H9 (cell line): ENCODE data around the gene RIPK4. TPM values are rescaled to one million over a fixed set of nuclear protein-coding genes. Genes with fewer than 3 reads are reported as not detected.

Experiments used
- DNase-seq: peaks from one replicate; pipeline ENCODE4 v3.0.0-alpha.2; 2017
- H2AFZ ChIP-seq: one replicate; pipeline ENCODE4 v1.6.1; 2013; ENCODE audit warnings: mild to moderate bottlenecking, low read length, control low read depth, moderate library complexity
- H2AK5ac ChIP-seq: 2 replicates; pipeline ENCODE4 v1.6.1; 2013; ENCODE audit warnings: low read length, control low read depth, mixed read lengths; ENCODE audit not compliant: insufficient read length
- H2BK120ac ChIP-seq: one replicate; pipeline ENCODE4 v1.6.1; 2013; ENCODE audit warnings: low read depth, mild to moderate bottlenecking, low read length, control low read depth, inconsistent platforms; ENCODE audit not compliant: poor library complexity, severe bottlenecking
- H2BK12ac ChIP-seq: 2 replicates; pipeline ENCODE4 v1.6.1; 2013; ENCODE audit warnings: low read length, control low read depth, mixed read lengths, low read depth; ENCODE audit not compliant: insufficient read length
- H2BK15ac ChIP-seq: 2 replicates; pipeline ENCODE4 v1.6.1; 2013; ENCODE audit warnings: low read depth, low read length, control low read depth
- H2BK20ac ChIP-seq: one replicate; pipeline ENCODE4 v1.6.1; 2013; ENCODE audit warnings: low read depth, mild to moderate bottlenecking, low read length, control low read depth, inconsistent platforms; ENCODE audit not compliant: poor library complexity, severe bottlenecking
- H2BK5ac ChIP-seq: 2 replicates; pipeline ENCODE4 v1.6.1; 2013; ENCODE audit warnings: low read length, control low read depth, mixed read lengths; ENCODE audit not compliant: insufficient read length
- H3K14ac ChIP-seq: 2 replicates; pipeline ENCODE4 v1.6.1; 2013; ENCODE audit warnings: low read length, control low read depth; ENCODE audit not compliant: insufficient read depth
- H3K18ac ChIP-seq: 2 replicates; pipeline ENCODE4 v1.6.1; 2013; ENCODE audit warnings: low read depth, mild to moderate bottlenecking, mixed read lengths, low read length, control low read depth; ENCODE audit not compliant: insufficient read length
- H3K23ac ChIP-seq: 2 replicates; pipeline ENCODE4 v1.6.1; 2013; ENCODE audit warnings: low read length, control low read depth, mixed read lengths, low read depth; ENCODE audit not compliant: insufficient read length
- H3K23me2 ChIP-seq: 2 replicates; pipeline ENCODE4 v1.6.1; 2013; ENCODE audit warnings: low read depth, mild to moderate bottlenecking, mixed read lengths, low read length, control low read depth; ENCODE audit not compliant: insufficient read length, poor library complexity, severe bottlenecking
- H3K27ac ChIP-seq: 2 replicates; pipeline ENCODE4 v1.5.1; 2013; ENCODE audit warnings: low read length, control low read depth, mixed read lengths, low read depth; ENCODE audit not compliant: insufficient read length
- H3K27me3 ChIP-seq: 2 replicates; pipeline ENCODE4 v1.6.1; 2013; ENCODE audit warnings: low read length, control low read depth, inconsistent platforms; ENCODE audit not compliant: insufficient read depth
- H3K4ac ChIP-seq: 2 replicates; pipeline ENCODE4 v1.6.1; 2013; ENCODE audit warnings: low read depth, mild to moderate bottlenecking, control low read depth, inconsistent platforms, low read length, moderate library complexity
- H3K4me1 ChIP-seq: 2 replicates; pipeline ENCODE4 v1.6.1; 2013; ENCODE audit warnings: low read length, control low read depth, inconsistent platforms; ENCODE audit not compliant: insufficient read depth
- H3K4me2 ChIP-seq: 2 replicates; pipeline ENCODE4 v1.6.1; 2013; ENCODE audit warnings: low read length, control low read depth, mixed read lengths; ENCODE audit not compliant: insufficient read length, insufficient read depth
- H3K56ac ChIP-seq: 2 replicates; pipeline ENCODE4 v1.6.1; 2013; ENCODE audit warnings: low read depth, mild to moderate bottlenecking, mixed read lengths, low read length, control low read depth; ENCODE audit not compliant: insufficient read length
- H3K79me1 ChIP-seq: 2 replicates; pipeline ENCODE4 v1.6.1; 2013; ENCODE audit warnings: low read depth, mild to moderate bottlenecking, moderate library complexity, low read length, control low read depth, inconsistent platforms; ENCODE audit not compliant: insufficient read depth, poor library complexity, severe bottlenecking
- H3K79me2 ChIP-seq: 2 replicates; pipeline ENCODE4 v1.6.1; 2013; ENCODE audit warnings: low read length, control low read depth, inconsistent platforms; ENCODE audit not compliant: insufficient read depth
- H3K9ac ChIP-seq: 2 replicates; pipeline ENCODE4 v1.6.1; 2013; ENCODE audit warnings: low read length, control low read depth, mixed read lengths; ENCODE audit not compliant: insufficient read length; ENCODE audit errors: extremely low read depth
- H3K9me3 ChIP-seq: one replicate; pipeline ENCODE4 v1.6.1; 2013; ENCODE audit warnings: low read depth, low read length, inconsistent platforms; ENCODE audit not compliant: control insufficient read depth
- H3T11ph ChIP-seq: one replicate; pipeline ENCODE4 v1.6.1; 2013; ENCODE audit warnings: mild to moderate bottlenecking, low read length, control low read depth, inconsistent platforms
- H4K20me1 ChIP-seq: one replicate; pipeline ENCODE4 v1.6.1; 2013; ENCODE audit not compliant: control insufficient read depth, insufficient read length, insufficient read depth
- H4K5ac ChIP-seq: 2 replicates; pipeline ENCODE4 v1.6.1; 2013; ENCODE audit warnings: low read depth, mild to moderate bottlenecking, mixed read lengths, low read length, control low read depth; ENCODE audit not compliant: insufficient read length
- H4K8ac ChIP-seq: replicated peaks from 2 replicates; pipeline ENCODE4 v1.6.1; 2013; ENCODE audit warnings: low read length, control low read depth, mixed read lengths, low read depth; ENCODE audit not compliant: insufficient read length
- H4K91ac ChIP-seq: 2 replicates; pipeline ENCODE4 v1.6.1; 2013; ENCODE audit warnings: low read depth, mild to moderate bottlenecking, moderate library complexity, mixed read lengths, low read length, control low read depth; ENCODE audit not compliant: insufficient read length
- H3K27ac Mint-ChIP-seq, 3 experiments: 2 replicates in 2 of 3; 3 replicates in 1 of 3; pipeline ENCODE4 v1.8.0; 2020 to 2021; ENCODE audit warnings: mixed read lengths in 3 of 3, mild to moderate bottlenecking in 1 of 3, moderate library complexity in 1 of 3
- H3K27me3 Mint-ChIP-seq: 2 replicates; pipeline ENCODE4 v1.8.0; 2021; ENCODE audit warnings: low read depth, mild to moderate bottlenecking, moderate library complexity, mixed read lengths
- H3K36me3 Mint-ChIP-seq, 3 experiments: 2 replicates in 2 of 3; 3 replicates in 1 of 3; pipeline ENCODE4 v1.8.0; 2020 to 2021; ENCODE audit warnings: low read depth in 3 of 3, mixed read lengths in 3 of 3; ENCODE audit not compliant: insufficient read depth in 1 of 3
- H3K4me1 Mint-ChIP-seq, 2 experiments: 2 replicates each; pipeline ENCODE4 v1.8.0; 2020; ENCODE audit warnings: mixed read lengths in 2 of 2
- H3K4me3 Mint-ChIP-seq, 2 experiments: 2 replicates in 1 of 2; 3 replicates in 1 of 2; pipeline ENCODE4 v1.8.0; 2020 to 2021; ENCODE audit warnings: mild to moderate bottlenecking in 2 of 2, mixed read lengths in 2 of 2, moderate library complexity in 1 of 2
- H3K9me3 Mint-ChIP-seq, 2 experiments: 2 replicates in 1 of 2; 3 replicates in 1 of 2; pipeline ENCODE4 v1.8.0; 2020; ENCODE audit warnings: mild to moderate bottlenecking in 2 of 2, mixed read lengths in 2 of 2, moderate library complexity in 1 of 2
- WGBS: extraction: QIAGEN DNeasy Blood & Tissue Kit; methylation state at CpG from one replicate; pipeline ENCODE4 v1.1.7; 2013; ENCODE audit warnings: missing lambda C conversion rate, low lambda C conversion rate, mixed read lengths; ENCODE audit not compliant: insufficient read length; ENCODE audit errors: extremely low coverage; 5-methylcytosine and 5-hydroxymethylcytosine counted together
- total RNA-seq: library from RNA; stranded (reverse); gene quantifications from 2 replicates; pipeline ENCODE4 v1.2.1, GENCODE V29; 2021
- TF ChIP-seq, protein P1 (sequence below): fragments of 200-600 bp; sonication (generic); conservative IDR thresholded peaks from 3 replicates; pipeline ENCODE4 v1.8.0; 2021; ENCODE audit warnings: antibody characterized with exemption, mild to moderate bottlenecking

Gene RIPK4
- total RNA-seq, 1 experiment from 2014 or later = 2.9 TPM

DNA sequence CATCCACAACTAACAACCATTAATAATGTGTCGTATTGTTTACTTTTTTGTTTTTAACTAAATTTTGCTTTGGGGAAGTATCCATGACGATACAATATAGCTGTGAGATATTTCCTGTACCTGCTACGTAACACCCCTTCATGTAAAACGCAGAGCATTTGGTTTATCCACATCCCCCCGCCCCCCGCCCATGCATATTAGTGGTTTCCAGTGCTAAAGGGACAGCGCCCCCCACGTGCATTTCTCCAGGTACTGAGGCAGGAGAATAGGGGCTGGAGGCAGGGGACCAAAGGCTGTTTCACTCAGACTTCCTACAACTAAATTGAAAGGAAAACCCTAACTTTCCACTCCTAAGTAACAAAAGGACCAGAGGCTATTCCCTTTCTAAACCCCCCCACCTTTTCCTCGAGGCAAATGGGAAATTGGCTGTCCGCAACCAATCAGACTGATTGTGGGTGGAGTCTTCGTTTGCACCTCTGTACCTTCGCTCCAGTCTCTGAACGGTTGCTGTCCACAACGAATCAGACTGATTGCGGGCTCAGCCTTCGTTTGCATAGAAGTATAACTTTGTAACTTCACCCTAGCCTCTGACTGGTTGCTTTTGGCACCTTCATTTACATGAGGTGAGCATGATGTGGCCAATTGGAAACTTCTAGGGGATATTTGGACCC, 12.2 kb upstream of the RIPK4 start:
- H2BK15ac ChIP-seq = no peak overlapping the region
- no peaks in the 10 kb centered on the region for H3K79me1 ChIP-seq
- TF ChIP-seq, protein P1, sequence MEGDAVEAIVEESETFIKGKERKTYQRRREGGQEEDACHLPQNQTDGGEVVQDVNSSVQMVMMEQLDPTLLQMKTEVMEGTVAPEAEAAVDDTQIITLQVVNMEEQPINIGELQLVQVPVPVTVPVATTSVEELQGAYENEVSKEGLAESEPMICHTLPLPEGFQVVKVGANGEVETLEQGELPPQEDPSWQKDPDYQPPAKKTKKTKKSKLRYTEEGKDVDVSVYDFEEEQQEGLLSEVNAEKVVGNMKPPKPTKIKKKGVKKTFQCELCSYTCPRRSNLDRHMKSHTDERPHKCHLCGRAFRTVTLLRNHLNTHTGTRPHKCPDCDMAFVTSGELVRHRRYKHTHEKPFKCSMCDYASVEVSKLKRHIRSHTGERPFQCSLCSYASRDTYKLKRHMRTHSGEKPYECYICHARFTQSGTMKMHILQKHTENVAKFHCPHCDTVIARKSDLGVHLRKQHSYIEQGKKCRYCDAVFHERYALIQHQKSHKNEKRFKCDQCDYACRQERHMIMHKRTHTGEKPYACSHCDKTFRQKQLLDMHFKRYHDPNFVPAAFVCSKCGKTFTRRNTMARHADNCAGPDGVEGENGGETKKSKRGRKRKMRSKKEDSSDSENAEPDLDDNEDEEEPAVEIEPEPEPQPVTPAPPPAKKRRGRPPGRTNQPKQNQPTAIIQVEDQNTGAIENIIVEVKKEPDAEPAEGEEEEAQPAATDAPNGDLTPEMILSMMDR = 0 out of 3 replicates have a peak, but pooled peaks have one; percentile 12
- H3K79me2 ChIP-seq = no peaks in the 10 kb centered on the region
- no peaks in the 10 kb centered on the region for H3K36me3 Mint-ChIP-seq
- H2BK120ac ChIP-seq = no peak overlapping the region
- H3K27me3 Mint-ChIP-seq = peaks cover 31% of the 10 kb centered on the region
- H3K4me2 ChIP-seq = peak overlapping the region; percentile 34
- no peaks in the 10 kb centered on the region for H3K23me2 ChIP-seq
- no peak overlapping the region for H2BK5ac ChIP-seq
- H3K4ac ChIP-seq = no peak overlapping the region
- H3K14ac ChIP-seq = no peak overlapping the region
- H3K56ac ChIP-seq = no peak overlapping the region
- H2BK12ac ChIP-seq = no peak overlapping the region
- no peaks in the 10 kb centered on the region; a peak in 1 of 5 replicates for H3K9me3 Mint-ChIP-seq
- H3T11ph ChIP-seq = no peak overlapping the region
- peak; percentile 75 for DNase-seq
- no peaks in the 10 kb centered on the region for H3K9me3 ChIP-seq
- no peak overlapping the region for H4K5ac ChIP-seq
- no peak overlapping the region for H3K27ac ChIP-seq
- H3K18ac ChIP-seq = no peak overlapping the region
- H2AFZ ChIP-seq = no peak overlapping the region
- H2AK5ac ChIP-seq = no peak overlapping the region
- no peak overlapping the region for H3K23ac ChIP-seq
- no peak overlapping the region for H4K8ac ChIP-seq
- no peaks in the 10 kb centered on the region for H3K4me1 ChIP-seq
- H3K4me1 Mint-ChIP-seq = peaks cover 19 to 22% of the 10 kb centered on the region in 2 experiments
- no peak overlapping the region for H2BK20ac ChIP-seq
- H3K4me3 Mint-ChIP-seq = peak overlapping the region; percentile 13 to 19; a peak in 2 of 5 replicates
- no peaks in the 10 kb centered on the region for H3K27me3 ChIP-seq
- no peaks in the 10 kb centered on the region for H4K20me1 ChIP-seq
- H3K9ac ChIP-seq = no peak overlapping the region
- no peak overlapping the region for H4K91ac ChIP-seq
- H3K27ac Mint-ChIP-seq = no peak overlapping the region
- WGBS = no CpG with 5 or more reads among the region's 16 CpGs
